ENCODE measurements around the gene SCGB1A1.

The SCGB1A1 gene

GRCh38 chr11:62450543-62451240, 31.9 kb downstream of the SCGB1A1 start:
- DNase-seq, result no peak

GRCh38 chr11:62451241-62451621, 32.4 kb downstream of the SCGB1A1 start:
- no peak for DNase-seq

GRCh38 chr11:62452261-62452660, 33.4 kb downstream of the SCGB1A1 start:
- DNase-seq, result no peak

- no peak for DNase-seq
Observed at GRCh38 chr11:62452839-62453468, 34.1 kb downstream of the SCGB1A1 start.

- DNase-seq, result no peak
Observed at GRCh38 chr11:62456630-62457029, 37.8 kb downstream of the SCGB1A1 start.

GRCh38 chr11:62457478-62457877, 38.6 kb downstream of the SCGB1A1 start:
- DNase-seq, result no peak

GRCh38 chr11:62458212-62459002, 39.6 kb downstream of the SCGB1A1 start:
- DNase-seq, result no peak

- no peak for DNase-seq
Observed at GRCh38 chr11:62459080-62459479, 40.2 kb downstream of the SCGB1A1 start.

GRCh38 chr11:62461740-62462507, 43.1 kb downstream of the SCGB1A1 start:
- no peak for DNase-seq

GRCh38 chr11:62462508-62462892, 43.7 kb downstream of the SCGB1A1 start:
- DNase-seq, result no peak

- DNase-seq, result no peak
Observed at GRCh38 chr11:62463121-62463542, 44.3 kb downstream of the SCGB1A1 start.

- no peak for DNase-seq
Observed at GRCh38 chr11:62464655-62465054, 45.8 kb downstream of the SCGB1A1 start.

- no peak for DNase-seq
Observed at GRCh38 chr11:62466444-62466843, 47.6 kb downstream of the SCGB1A1 start.

- DNase-seq, result no peak
Observed at GRCh38 chr11:62468577-62468976, 49.7 kb downstream of the SCGB1A1 start.

GRCh38 chr11:62471603-62472002, 52.8 kb downstream of the SCGB1A1 start:
- no peak for DNase-seq

GRCh38 chr11:62472063-62472884, 53.4 kb downstream of the SCGB1A1 start:
- DNase-seq, result no peak

Data from CD4-positive, alpha-beta T cell treated with Interleukin-4 for 4 hours (primary cell).